ENCODE results near the gene FYN. TPM values are rescaled to one million over a fixed set of nuclear protein-coding genes. Genes with fewer than 3 reads are reported as not detected.

FYN gene
- total RNA-seq, 2 experiments from 2014 or later = 521 to 547 TPM

DNA sequence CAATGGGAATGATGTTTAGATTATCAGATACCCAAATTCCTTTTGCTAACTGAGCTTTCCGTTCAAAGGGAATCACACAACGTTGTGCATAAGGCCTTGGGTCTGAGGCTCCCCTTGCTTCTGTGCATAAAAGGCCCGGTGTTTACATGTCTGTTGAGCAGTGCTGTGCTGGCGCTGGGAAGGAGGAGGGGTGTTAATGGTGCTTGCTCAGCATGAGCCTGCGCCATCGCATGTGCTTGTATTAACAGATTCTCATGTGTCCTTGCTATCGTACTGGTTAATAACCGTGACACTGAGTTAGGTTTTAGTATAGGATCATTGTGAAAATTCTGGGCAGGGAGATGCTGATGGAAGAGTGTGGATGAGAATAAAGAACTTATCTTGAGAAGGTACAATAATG lies 205.3 kb downstream of the FYN start:
- ChIA-PET CTCF (no interaction called here), POLR2A (no interaction called here)

GRCh38 chr6:111666847-111667246 lies 206.4 kb downstream of the FYN start:
- ChIA-PET CTCF (no interaction called here), POLR2A (no interaction called here)

DNA sequence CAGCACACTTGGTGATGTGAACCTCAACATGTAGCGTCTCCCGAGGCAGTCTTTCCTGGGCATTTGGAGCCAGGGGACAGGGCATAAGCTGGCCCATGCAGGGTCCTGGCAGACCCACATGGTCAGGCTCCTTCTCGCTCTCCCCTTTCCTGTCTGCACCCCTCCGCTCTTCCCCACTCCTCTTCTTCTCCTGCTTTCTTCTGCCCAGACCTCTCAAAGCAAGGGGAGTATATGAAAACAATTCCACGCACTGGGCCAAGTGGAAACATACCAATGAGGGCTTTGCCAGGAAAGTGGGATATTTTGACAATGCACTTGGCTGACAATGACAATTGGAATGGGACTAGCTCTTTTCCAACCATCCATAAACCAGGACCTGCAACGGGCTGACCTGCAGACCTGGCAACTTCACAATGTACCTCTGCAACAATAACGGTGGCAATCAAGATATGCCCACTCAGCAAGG lies 208.7 kb downstream of the FYN start:
- POLR2A ChIA-PET = no interaction called here
- CTCF ChIA-PET = interaction anchor here (0.6 kb wide), 1 partner anchor 35 kb away, joined by 3 read pairs; no protein-coding TSS in a partner anchor

DNA sequence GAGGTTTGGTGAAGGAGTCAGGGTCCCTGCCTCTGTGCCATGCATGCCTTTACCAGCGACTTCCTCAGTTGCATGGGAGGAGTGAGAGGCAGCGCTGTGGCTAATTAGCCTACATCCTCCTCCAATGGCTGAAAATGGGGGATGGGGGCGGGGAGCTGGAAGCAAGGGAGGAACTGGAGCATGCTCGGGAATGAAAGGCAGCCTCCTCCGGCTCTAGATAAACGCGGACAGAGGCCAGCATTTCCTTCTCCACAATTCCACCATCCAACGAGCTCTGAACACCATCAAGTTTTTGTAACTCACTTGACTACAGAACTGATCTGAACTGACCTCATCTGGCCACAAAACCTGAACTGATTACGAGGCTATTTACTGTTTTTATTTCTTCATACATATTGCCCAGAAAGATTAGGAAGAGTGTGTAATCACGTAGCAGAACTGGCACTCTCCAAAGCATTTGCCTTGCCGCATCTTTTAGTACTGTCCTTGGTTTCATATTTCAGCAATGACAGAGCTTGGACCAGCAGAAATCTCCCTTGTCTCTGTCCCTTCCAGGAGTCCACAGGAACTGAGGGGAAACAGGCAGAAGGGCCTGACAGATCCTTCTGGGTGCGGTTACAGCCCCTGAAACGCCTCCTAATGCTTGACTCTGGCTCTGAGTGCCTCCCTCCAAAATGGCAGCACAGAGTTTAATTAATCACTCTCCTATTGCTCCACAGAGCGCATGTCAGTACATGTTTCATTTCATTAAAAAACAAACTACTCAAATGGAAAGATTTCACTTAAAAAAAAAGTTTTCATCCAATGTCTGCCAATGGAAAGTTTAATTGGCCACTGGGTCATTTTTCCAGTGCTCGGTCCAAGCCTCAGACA lies 209.3 kb downstream of the FYN start:
- ChIA-PET CTCF (interaction anchor here (0.6 kb wide), 2 partner anchors 17 to 36 kb away, joined by 3 read pairs; no protein-coding TSS in a partner anchor), POLR2A (no interaction called here)

DNA sequence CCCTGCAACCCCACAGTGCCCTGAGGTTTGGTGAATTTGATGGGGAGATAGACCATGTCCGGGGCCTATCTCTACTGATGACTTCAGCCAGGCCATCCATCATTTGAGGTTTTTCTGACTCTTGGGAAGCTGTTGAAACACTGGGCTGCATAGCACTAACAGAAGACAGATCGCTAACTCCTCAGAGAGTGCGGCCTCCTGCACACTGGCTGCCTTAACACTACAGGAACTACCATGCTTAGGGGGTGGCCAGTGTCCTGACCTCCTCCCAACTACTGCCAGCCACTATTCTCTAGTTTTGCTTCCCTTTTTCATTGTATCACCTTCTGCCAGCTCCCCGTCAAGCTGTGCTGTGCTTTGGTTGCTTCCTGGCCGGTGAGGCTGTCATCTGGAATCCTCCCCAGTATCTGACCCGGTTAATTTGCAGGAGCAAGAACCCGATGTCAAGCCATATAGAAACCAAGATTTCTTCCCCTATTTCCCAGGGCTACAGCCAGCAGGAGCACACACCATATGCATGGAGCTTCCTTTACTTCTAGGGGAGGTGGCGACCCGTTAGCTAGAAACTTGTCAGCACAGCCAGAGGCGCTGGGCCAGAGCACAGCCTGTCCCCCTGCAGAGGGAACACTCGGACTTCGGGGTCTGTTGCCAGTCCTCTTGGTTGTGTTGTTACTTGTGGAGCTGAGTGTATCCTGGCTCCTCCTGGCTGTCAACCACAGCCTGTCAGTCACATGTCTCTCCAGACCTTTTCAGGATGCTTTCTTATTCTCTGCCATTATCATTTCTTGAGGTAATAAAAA lies 210.3 kb downstream of the FYN start:
- CTCF ChIA-PET = interaction anchor here (0.6 kb wide), 1 partner anchor 16 kb away, joined by 3 read pairs; no protein-coding TSS in a partner anchor
- POLR2A ChIA-PET = no interaction called here

DNA sequence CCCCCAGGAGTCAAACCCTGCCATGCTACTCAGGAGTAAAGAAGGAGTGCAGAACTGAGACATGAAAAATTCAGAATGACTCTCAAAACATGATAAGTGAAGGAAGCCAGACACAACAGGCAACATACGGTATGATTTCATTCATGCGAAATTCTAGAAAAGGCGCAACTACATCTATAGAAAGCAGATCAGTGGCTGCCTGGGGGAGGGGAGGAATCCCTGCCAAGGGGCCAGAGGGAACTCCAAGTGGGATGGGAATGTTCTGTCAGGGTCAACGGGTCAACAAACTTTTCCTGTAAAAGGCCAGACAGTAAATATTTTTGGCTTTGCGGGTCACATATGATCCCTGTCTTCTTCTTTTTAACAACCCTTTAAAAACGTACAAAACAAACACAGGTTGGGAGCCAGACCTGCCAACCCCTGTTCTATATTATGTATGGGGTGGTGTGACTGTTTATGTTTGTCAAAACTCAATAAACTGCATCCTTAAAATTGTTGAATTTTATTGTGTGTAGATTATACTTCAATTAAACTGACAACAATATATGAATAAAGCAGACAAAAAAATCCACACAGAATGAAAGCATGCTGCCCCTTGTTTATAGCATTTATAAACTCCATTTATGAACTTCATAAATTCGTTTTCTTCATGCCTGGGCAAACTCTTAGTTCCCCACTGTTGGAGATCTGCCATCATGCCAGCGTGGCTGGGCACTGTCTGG lies 211.0 kb downstream of the FYN start:
- POLR2A ChIA-PET = no interaction called here

GRCh38 chr6:111661541-111662061 lies 211.7 kb downstream of the FYN start:
- CTCF ChIA-PET = interaction anchor here (0.6 kb wide), 1 partner anchor 15 kb away, joined by 3 read pairs; no protein-coding TSS in a partner anchor
- POLR2A ChIA-PET = no interaction called here

More for the DNA sequence above, 211.0 kb downstream of the FYN start:
- CTCF ChIA-PET = interaction anchor here (0.6 kb wide), 1 partner anchor 16 kb away, joined by 3 read pairs; no protein-coding TSS in a partner anchor

- ChIA-PET CTCF (no interaction called here), POLR2A (no interaction called here)
These were observed 212.7 kb downstream of the FYN start for GRCh38 chr6:111660531-111660930.

GRCh38 chr6:111658462-111659154 lies 214.6 kb downstream of the FYN start:
- CTCF ChIA-PET = no interaction called here
- POLR2A ChIA-PET = interaction anchor here (0.7 kb wide), 1 partner anchor 278 kb away, joined by 7 read pairs; no protein-coding TSS in a partner anchor

DNA sequence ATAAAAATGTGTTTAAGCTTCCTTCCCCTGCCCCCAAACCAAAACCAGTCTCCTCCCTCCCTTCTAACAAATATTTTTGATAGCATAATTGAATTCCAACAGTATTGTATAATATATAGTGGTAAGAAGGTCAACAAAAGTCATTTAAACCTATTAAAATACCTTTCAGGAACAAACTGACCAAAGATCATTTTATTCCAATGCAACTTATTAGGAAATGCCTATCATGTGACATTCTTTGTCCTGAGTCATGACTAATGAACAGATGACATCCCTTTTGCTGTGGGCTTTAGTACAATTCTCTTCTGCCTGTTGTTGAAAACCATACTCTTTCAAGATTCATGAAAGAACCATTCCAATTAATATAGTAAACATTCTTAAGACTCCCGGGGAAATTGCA lies 216.1 kb downstream of the FYN start:
- CTCF ChIA-PET = no interaction called here
- POLR2A ChIA-PET = no interaction called here

- ChIA-PET CTCF (no interaction called here), POLR2A (no interaction called here)
These were observed 219.3 kb downstream of the FYN start for GRCh38 chr6:111653979-111654378.

DNA sequence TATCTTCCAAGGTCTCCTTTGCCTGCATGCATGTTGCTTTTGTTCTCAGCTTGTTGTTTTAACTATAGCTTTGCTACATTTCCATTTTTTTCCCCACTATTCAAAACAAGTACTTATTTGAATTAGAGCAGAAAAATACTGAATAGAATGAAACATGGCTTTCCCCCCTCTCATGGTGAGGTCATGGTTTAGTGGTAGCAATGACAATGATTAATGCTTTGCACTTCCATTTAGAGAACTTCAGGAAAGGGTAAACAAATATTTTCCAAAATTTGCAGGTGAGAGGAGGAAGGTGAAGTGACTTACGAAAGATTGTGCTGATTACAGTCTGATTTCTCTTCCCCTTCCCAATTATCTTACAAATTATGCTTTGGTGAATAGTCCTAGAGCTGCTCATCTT lies 219.8 kb downstream of the FYN start:
- CTCF ChIA-PET = no interaction called here

GRCh38 chr6:111652156-111652555 lies 221.1 kb downstream of the FYN start:
- ChIA-PET CTCF (no interaction called here), POLR2A (interaction anchor here (0.6 kb wide), 1 partner anchor 100 kb away, joined by 4 read pairs; no protein-coding TSS in a partner anchor)

More for the DNA sequence above, 219.8 kb downstream of the FYN start:
- POLR2A ChIA-PET = no interaction called here

- ChIA-PET CTCF (no interaction called here), POLR2A (interaction anchor here (0.6 kb wide), 1 partner anchor 101 kb away, joined by 4 read pairs; no protein-coding TSS in a partner anchor)
These were observed 221.8 kb downstream of the FYN start for GRCh38 chr6:111651185-111652034.

GRCh38 chr6:111650049-111650448 lies 223.2 kb downstream of the FYN start:
- CTCF ChIA-PET = no interaction called here
- POLR2A ChIA-PET = no interaction called here

DNA sequence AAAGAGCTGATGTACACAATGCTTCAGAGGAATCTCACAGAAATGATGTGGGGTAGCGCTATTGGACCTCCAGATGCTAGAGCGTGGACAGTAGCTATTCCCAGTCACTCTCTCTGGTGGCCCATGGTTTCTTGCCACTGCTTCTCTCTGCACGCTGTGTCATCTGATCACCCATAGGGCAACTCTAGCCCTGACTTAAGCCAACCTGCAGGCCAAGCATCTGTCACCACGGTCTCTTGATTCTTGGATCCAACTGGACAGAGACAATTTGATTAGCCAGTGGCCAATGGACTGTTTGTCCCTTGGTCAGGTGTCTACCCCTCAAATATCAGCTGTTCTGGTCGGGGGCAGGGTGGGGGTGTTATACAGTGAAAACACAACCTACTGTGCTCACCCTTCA lies 225.2 kb downstream of the FYN start:
- POLR2A ChIA-PET = no interaction called here
- CTCF ChIA-PET = no interaction called here

DNA sequence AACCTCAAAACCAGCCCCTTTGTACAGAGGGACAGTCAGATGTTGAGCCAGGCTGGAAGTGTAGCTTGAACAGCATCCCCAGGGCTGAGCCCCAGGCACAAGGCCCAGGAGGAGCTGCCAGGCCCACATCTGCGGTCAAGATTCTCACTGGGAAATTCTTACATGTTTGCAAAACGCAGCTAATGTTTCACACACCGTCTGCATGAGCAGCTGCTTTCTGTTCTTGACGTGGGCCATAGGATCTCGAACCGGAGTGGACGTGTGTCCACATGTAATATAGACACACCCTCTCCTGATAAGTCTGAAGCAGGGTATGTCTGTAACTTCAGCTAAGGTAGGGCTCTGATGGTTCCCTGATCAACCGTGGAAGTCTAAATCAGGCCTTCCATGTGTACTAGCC lies 226.3 kb downstream of the FYN start:
- ChIA-PET POLR2A (no interaction called here), CTCF (interaction anchor here (0.7 kb wide), 1 partner anchor 17 kb away, joined by 3 read pairs; no protein-coding TSS in a partner anchor)

DNA sequence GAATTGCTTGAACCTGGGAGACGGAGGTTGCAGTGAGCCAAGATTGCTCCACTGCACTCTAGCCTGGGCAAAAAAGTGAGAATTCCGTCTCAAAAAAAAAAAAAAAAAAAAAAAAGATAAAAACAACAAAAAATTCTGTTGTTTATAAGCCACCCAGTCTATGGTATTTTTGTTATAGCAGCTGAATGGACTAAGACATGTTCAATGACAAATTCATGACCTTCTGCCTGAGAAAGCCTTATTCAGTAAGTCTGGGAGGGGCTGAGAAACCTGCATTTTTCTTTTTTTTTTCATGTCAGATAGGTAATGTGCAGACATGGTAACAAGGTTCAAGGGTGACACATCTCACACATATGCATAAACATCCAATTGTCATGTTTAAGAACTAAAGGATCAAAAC lies 227.2 kb downstream of the FYN start:
- CTCF ChIA-PET = interaction anchor here (0.6 kb wide), 1 partner anchor 16 kb away, joined by 3 read pairs; no protein-coding TSS in a partner anchor
- POLR2A ChIA-PET = interaction anchor here (0.8 kb wide), 1 partner anchor 73 kb away, joined by 3 read pairs; no protein-coding TSS in a partner anchor
